Subcutaneous abdominal adipose tissue (tissue), 5 donors: ENCODE data around the gene PRRX2.

Experiments
- H3K27ac ChIP-seq: one replicate; pipeline ENCODE4 v1.7.0; 2013; ENCODE audit warnings: low read depth, mild to moderate bottlenecking, inconsistent platforms, low read length, moderate library complexity
- H3K27me3 ChIP-seq, 5 donors: one replicate each; pipeline ENCODE4 v1.7.0; 2013; ENCODE audit warnings: low read length in 5 of 5, inconsistent platforms in 1 of 5; ENCODE audit not compliant: control insufficient read depth in 5 of 5, insufficient read depth in 4 of 5
- H3K36me3 ChIP-seq, 5 donors: one replicate each; pipeline ENCODE4 v1.7.0; 2013; ENCODE audit warnings: low read length in 5 of 5; ENCODE audit not compliant: control insufficient read depth in 5 of 5, insufficient read depth in 5 of 5
- H3K4me1 ChIP-seq, 5 donors: one replicate each; pipeline ENCODE4 v1.7.0; 2013; ENCODE audit warnings: low read length in 5 of 5, mild to moderate bottlenecking in 3 of 5, moderate library complexity in 1 of 5; ENCODE audit not compliant: control insufficient read depth in 5 of 5, insufficient read depth in 5 of 5
- H3K4me3 ChIP-seq, 5 donors: one replicate each; pipeline ENCODE4 v1.7.0; 2013; ENCODE audit warnings: low read length in 5 of 5, low read depth in 1 of 5
- H3K9ac ChIP-seq, 5 donors: one replicate each; pipeline ENCODE4 v1.7.0; 2013; ENCODE audit warnings: low read length in 5 of 5, mild to moderate bottlenecking in 4 of 5, moderate library complexity in 3 of 5
- H3K9me3 ChIP-seq, 5 donors: one replicate each; pipeline ENCODE4 v1.7.0; 2013; ENCODE audit warnings: low read length in 5 of 5; ENCODE audit not compliant: control insufficient read depth in 5 of 5
- donor health status: healthy.
- donor health status: healthy.
- donor health status: healthy.
- donor health status: healthy.
- donor health status: healthy.

PRRX2 gene

DNA sequence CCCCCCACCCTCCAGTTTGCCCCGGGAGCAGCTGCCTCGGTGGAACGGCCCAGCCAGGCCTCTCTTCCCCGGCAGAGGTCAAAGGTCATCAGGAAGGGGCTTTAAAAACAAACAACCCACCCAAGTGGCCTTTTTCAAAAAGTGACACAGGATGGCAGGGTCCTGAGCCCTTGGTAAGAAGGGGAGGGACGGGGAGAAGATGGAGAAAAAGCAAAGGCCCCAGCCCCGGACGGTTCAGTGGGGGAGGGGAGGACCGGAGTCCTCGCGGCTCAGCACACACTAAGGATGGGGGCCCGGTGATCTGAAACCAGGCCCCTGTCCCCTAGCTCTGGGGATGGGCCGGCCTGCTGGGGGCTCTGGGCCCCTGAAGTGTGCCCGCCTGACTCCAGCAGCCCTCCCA, 1.1 kb downstream of the PRRX2 start:
- Histone ChIP-seq H3K27me3 (peaks cover 12 to 21% (median 14%) of the 10 kb centered on the region in 5 donors), H3K27ac (no peak overlapping the region), H3K9me3 (no peaks in the 10 kb centered on the region), H3K4me3 (peak overlapping the region in 3 of 5 donors; percentile 39 to 52 (median 49)), H3K4me1 (peaks cover 0 to 8% (median 5%) of the 10 kb centered on the region in 5 donors), H3K36me3 (no peaks in the 10 kb centered on the region), H3K9ac (no peak overlapping the region)

DNA sequence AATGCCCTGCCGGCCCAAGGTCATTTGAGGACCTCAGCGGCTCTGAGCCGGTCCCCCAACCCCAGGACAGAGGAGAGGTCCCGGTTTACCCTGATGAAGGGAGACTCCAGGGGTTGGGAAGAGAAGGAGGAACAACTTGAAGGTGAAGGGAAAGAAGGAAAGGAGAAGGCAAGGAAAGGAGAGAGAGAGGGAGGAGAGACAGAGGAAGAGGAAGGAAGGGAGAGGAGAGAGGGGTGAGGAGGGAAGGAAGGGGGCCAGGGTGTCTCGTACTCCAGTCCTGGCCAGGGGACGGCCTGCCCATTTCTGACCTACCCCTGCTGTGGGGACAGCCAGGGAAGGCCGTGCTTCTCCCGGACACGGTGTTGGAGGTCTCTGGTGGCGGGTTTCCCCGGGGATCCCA, 1.9 kb downstream of the PRRX2 start:
- Histone ChIP-seq H3K4me3 (peak overlapping the region in 2 of 5 donors; percentile 22 to 52), H3K27ac (no peak overlapping the region), H3K9ac (no peak overlapping the region), H3K4me1 (peaks cover 0 to 8% (median 5%) of the 10 kb centered on the region in 5 donors), H3K36me3 (no peaks in the 10 kb centered on the region), H3K9me3 (no peaks in the 10 kb centered on the region), H3K27me3 (peaks cover 12 to 21% (median 14%) of the 10 kb centered on the region in 5 donors)

DNA sequence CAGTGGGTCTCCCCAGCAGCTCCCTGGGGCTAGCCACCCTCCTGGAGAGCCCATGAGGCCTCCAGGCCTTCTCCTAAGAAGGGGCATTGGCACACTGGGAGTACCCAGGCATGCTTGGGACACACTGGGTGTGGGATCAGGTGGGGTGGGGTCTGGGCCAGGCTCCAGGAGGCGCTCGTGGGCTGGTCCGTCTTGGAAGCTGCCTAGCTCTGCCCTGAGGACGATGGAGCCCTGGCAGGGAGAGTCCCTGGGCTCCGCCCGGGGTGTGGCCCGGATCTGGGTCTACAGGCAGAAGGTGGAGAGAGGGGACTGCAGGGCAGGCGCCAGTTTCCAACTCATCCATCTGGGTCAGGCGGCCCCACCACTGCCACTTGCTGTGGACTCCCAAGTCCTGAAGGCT, 2.4 kb downstream of the PRRX2 start:
- H3K9ac ChIP-seq = no peak overlapping the region
- H3K27me3 ChIP-seq = peaks cover 12 to 21% (median 14%) of the 10 kb centered on the region in 5 donors
- no peaks in the 10 kb centered on the region for H3K36me3 ChIP-seq
- peaks cover 0 to 8% (median 5%) of the 10 kb centered on the region in 5 donors for H3K4me1 ChIP-seq
- no peak overlapping the region for H3K4me3 ChIP-seq
- H3K9me3 ChIP-seq = no peaks in the 10 kb centered on the region
- H3K27ac ChIP-seq = no peak overlapping the region

GRCh38 chr9:129669141-129669718, 3.8 kb downstream of the PRRX2 start:
- Histone ChIP-seq H3K9ac (no peak overlapping the region), H3K27me3 (peaks cover 12 to 17% (median 14%) of the 10 kb centered on the region in 5 donors), H3K27ac (no peak overlapping the region)

GRCh38 chr9:129669946-129670345, 4.5 kb downstream of the PRRX2 start:
- no peak overlapping the region for H3K9ac ChIP-seq
- H3K9me3 ChIP-seq = no peaks in the 10 kb centered on the region
- no peak overlapping the region for H3K4me3 ChIP-seq
- H3K27ac ChIP-seq = no peak overlapping the region
- H3K27me3 ChIP-seq = peaks cover 14 to 18% (median 15%) of the 10 kb centered on the region in 5 donors
- H3K36me3 ChIP-seq = no peaks in the 10 kb centered on the region
- H3K4me1 ChIP-seq = peaks cover 0 to 6% (median 4%) of the 10 kb centered on the region in 5 donors

More at GRCh38 chr9:129669141-129669718, 3.8 kb downstream of the PRRX2 start:
- H3K4me3 ChIP-seq = no peak overlapping the region
- no peaks in the 10 kb centered on the region for H3K36me3 ChIP-seq
- H3K9me3 ChIP-seq = no peaks in the 10 kb centered on the region
- H3K4me1 ChIP-seq = peaks cover 0 to 8% (median 5%) of the 10 kb centered on the region in 5 donors

- Histone ChIP-seq H3K27me3 (peaks cover 14 to 26% (median 22%) of the 10 kb centered on the region in 5 donors), H3K27ac (no peak overlapping the region), H3K4me1 (peaks cover 0 to 7% (median 0%) of the 10 kb centered on the region in 5 donors), H3K9me3 (no peaks in the 10 kb centered on the region), H3K4me3 (no peak overlapping the region), H3K36me3 (no peaks in the 10 kb centered on the region), H3K9ac (no peak overlapping the region)
Observed at GRCh38 chr9:129671065-129671464, 5.6 kb downstream of the PRRX2 start.

- Histone ChIP-seq H3K4me3 (no peak overlapping the region), H3K27me3 (peaks cover 18 to 30% (median 27%) of the 10 kb centered on the region in 5 donors), H3K4me1 (peaks cover 0 to 8% (median 3%) of the 10 kb centered on the region in 5 donors), H3K27ac (no peak overlapping the region), H3K9me3 (no peaks in the 10 kb centered on the region), H3K36me3 (no peaks in the 10 kb centered on the region), H3K9ac (no peak overlapping the region)
Observed at GRCh38 chr9:129671519-129671918, 6.1 kb downstream of the PRRX2 start.

GRCh38 chr9:129672702-129673101, 7.3 kb downstream of the PRRX2 start:
- no peaks in the 10 kb centered on the region for H3K9me3 ChIP-seq
- no peak overlapping the region for H3K9ac ChIP-seq
- H3K27ac ChIP-seq = no peak overlapping the region
- H3K36me3 ChIP-seq = no peaks in the 10 kb centered on the region
- H3K4me3 ChIP-seq = no peak overlapping the region
- H3K4me1 ChIP-seq = peaks cover 0 to 18% (median 9%) of the 10 kb centered on the region in 5 donors
- peaks cover 12 to 31% (median 30%) of the 10 kb centered on the region in 5 donors for H3K27me3 ChIP-seq

- Histone ChIP-seq H3K36me3 (no peaks in the 10 kb centered on the region), H3K4me1 (peaks cover 0 to 18% (median 12%) of the 10 kb centered on the region in 5 donors), H3K27ac (no peak overlapping the region), H3K9ac (no peak overlapping the region), H3K27me3 (peaks cover 11 to 32% (median 28%) of the 10 kb centered on the region in 5 donors), H3K4me3 (no peak overlapping the region), H3K9me3 (no peaks in the 10 kb centered on the region)
Observed at GRCh38 chr9:129673602-129674001, 8.2 kb downstream of the PRRX2 start.

DNA sequence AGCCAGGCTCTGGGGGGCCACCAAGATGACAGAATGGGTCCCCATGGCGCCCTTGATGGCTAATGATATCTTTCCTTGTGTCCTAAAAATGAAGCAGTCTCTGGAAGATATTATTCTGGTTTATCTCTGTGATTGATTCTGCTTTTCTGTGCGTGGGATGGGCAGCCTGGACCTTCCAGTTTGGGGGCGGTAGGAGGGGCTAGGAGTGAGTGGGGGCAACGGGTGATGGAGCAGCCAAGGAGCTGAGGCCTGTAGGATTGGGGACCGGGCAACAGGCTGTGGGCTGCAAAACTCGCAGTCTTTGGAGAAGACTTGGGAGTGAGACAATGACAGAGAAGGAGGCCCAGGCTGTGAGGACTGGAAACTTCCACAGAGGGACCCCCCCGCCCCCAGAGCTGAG, 8.8 kb downstream of the PRRX2 start:
- no peak overlapping the region for H3K4me3 ChIP-seq

More for the DNA sequence above, 8.8 kb downstream of the PRRX2 start:
- Histone ChIP-seq H3K9me3 (no peaks in the 10 kb centered on the region), H3K36me3 (no peaks in the 10 kb centered on the region), H3K4me1 (peaks cover 0 to 18% (median 12%) of the 10 kb centered on the region in 5 donors), H3K27ac (no peak overlapping the region), H3K9ac (no peak overlapping the region), H3K27me3 (peaks cover 13 to 38% (median 33%) of the 10 kb centered on the region in 5 donors)
